PFSK-1 (cell line): ENCODE data around the gene RER1.

Source experiments
- FOXP2 ChIP-seq: optimal IDR thresholded peaks from 2 replicates; pipeline ENCODE3; 2011; ENCODE audit warnings: borderline replicate concordance, control low read depth, inconsistent platforms; ENCODE audit not compliant: insufficient read depth; ENCODE audit errors: extremely low read length, extremely low read depth
- POLR2AphosphoS5 ChIP-seq: IDR thresholded peaks from 2 replicates; pipeline ENCODE4 v1.6.1; 2012; ENCODE audit warnings: low read depth, mild to moderate bottlenecking, control low read depth, low read length, moderate library complexity
- REST ChIP-seq, 2 experiments: IDR thresholded peaks; 2 replicates each; pipeline versions ENCODE4 v1.6.1 to v1.8.0; 2011 to 2012; ENCODE audit warnings: low read depth in 2 of 2, low read length in 2 of 2, control low read depth in 1 of 2, inconsistent platforms in 1 of 2, mild to moderate bottlenecking in 1 of 2, moderate library complexity in 1 of 2; ENCODE audit not compliant: insufficient read depth in 1 of 2
- SIN3A ChIP-seq: IDR thresholded peaks from 2 replicates; pipeline ENCODE4 v1.6.1; 2012; ENCODE audit warnings: mild to moderate bottlenecking, low read length, moderate library complexity, borderline replicate concordance; ENCODE audit not compliant: insufficient read depth
- TAF1 ChIP-seq: IDR thresholded peaks from 2 replicates; pipeline ENCODE4 v1.6.1; 2012; ENCODE audit warnings: low read length, control low read depth, borderline replicate concordance; ENCODE audit not compliant: insufficient read depth

The RER1 gene

GRCh38 chr1:2385606-2386280, 5.9 kb upstream of the RER1 start:
- TF ChIP-seq POLR2AphosphoS5 (no peak), FOXP2 (no peak), TAF1 (no peak), SIN3A (no peak), REST (IDR thresholded peaks at IDR 0.05; ENCODE audit: insufficient read depth in 1 of 2, low read depth in 2 of 2, low read length in 2 of 2) (no peak)

- TF ChIP-seq POLR2AphosphoS5 (no peak), FOXP2 (no peak), TAF1 (no peak), REST (IDR thresholded peaks at IDR 0.05; ENCODE audit: insufficient read depth in 1 of 2, low read depth in 2 of 2, low read length in 2 of 2) (no peak), SIN3A (no peak)
These were observed 4.7 kb upstream of the RER1 start for GRCh38 chr1:2386636-2387611.

- TF ChIP-seq SIN3A (no peak), REST (IDR thresholded peaks at IDR 0.05; ENCODE audit: insufficient read depth in 1 of 2, low read depth in 2 of 2, low read length in 2 of 2) (no peak), FOXP2 (no peak), TAF1 (no peak), POLR2AphosphoS5 (no peak)
These were observed 3.4 kb upstream of the RER1 start for GRCh38 chr1:2388004-2388913.

- TF ChIP-seq SIN3A (no peak), FOXP2 (no peak), TAF1 (no peak), POLR2AphosphoS5 (no peak), REST (IDR thresholded peaks at IDR 0.05; ENCODE audit: insufficient read depth in 1 of 2, low read depth in 2 of 2, low read length in 2 of 2) (no peak)
These were observed 2.0 kb upstream of the RER1 start for GRCh38 chr1:2389644-2390043.
